GM18858 (cell line): Measurements from ENCODE around the gene C9orf85.

Experiments
- ATAC-seq: cut with Tn5 transposase; IDR thresholded peaks from one replicate; pipeline ENCODE4 v1.9.1; 2021; ENCODE audit not compliant: unreplicated experiment

The C9orf85 gene

DNA sequence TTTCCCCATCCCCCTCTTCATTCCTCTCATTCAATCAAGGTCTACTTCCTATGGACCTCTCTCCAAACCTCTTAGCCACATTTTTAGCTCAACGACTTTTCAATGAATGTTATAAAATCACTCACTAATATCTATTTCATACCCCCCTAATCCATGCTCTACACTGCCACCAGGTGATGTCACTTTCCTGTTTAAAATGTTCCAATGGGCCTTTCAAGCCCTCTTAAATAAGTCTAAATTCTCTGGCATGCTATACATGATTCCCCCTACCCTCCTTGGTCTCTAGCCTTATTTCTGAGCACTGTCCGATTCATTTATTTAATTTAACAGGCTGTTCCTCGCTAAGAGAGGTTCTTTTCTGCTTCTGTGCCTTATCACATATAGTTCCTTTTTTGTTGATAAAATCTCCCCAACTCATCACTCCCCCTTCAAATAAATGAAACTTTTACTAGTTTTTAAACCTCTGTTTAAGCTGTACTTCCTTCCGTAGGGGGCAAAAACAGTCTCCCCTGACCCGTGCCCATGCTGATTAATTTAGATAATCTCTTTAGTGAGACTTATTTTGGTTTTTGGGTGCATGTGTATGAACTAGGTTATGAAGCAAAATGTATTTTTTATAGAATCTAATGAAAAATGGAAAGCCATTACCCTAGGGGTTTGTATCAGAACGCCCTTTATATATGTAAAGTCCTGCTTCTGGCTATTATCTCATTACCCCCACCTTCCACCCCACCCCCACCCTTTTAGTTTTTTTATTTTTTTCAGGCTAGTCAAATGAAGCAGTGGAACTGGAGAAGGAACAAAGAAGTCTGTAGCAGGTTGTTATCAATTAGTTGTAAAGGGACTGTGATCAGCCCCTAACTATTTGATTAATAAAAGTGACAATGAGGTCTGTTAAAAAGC lies 9.5 kb upstream of the C9orf85 start:
- no peak for ATAC-seq

DNA sequence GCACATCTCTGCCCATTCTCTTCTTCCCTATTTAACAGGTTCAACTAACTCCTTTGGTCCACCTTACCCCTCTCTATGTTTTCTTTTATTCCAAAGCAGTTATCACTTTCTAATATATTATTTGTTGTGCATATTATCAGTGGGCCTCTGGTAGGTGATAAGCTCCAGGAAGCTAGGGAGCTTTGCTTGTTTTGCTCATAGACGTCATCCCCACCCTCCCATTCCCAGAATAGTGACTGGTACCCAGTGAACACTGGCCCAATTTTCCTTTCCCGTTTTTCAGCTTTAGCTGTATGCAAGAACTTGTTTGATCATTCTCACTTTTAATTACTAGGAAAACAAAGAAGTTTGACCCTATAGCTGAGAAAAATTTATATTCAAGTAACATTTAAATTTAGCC lies 7.4 kb upstream of the C9orf85 start:
- no peak for ATAC-seq

DNA sequence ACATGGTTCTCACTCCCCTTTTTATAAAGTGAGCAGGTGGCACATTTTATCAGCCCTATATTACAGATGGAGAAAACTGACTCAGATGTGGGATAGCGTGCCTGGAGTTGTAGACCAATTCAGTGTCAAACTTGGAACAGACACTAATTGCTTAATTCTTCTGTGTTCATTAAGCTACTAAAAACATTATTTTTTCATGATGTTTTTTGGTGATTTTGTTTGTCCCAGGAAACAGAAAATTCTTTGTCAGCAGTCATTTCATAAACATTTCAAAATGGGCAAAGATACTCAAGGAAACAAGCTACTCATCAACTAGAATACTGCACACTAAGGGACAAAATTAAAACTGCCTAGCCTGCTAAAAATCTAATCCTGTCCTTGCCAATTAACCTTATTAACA lies 2.6 kb upstream of the C9orf85 start:
- no peak for ATAC-seq

DNA sequence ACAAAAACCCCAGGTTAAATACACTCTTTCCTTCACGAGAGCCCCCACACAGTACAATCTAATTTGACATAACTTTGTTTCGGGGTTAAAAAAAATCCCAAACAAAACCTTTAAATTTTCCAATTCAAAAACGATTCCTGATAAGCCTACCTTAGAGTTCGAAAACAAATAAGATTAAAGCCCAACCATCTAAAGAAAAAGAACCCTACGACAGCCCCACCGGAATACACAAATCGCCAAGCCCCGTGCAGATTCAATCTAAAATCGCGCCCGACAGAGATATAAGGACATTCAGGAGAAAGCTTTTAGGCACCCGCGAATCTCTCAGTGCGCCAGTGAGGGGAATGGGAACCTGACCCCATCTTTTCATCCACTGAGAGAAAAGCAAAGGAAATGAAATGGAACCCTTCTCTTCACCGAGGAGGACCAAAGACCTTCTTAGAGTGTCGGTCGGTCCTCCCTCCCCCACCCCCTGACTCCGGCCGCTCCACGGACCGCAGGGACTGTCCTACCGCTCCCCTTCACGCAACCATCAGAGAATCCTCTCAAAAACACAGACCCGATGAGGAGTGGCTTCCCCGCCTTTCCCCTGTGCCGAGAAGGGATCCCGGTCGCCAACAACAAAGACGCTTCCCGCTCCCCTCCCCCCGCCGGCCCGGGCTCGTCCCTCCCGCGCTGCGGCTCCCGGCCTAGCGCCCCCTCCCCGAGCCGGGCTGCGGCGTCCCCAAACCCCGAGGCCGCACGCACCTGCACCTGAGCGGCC lies 1.4 kb upstream of the C9orf85 start:
- ATAC-seq = peak; percentile 0

DNA sequence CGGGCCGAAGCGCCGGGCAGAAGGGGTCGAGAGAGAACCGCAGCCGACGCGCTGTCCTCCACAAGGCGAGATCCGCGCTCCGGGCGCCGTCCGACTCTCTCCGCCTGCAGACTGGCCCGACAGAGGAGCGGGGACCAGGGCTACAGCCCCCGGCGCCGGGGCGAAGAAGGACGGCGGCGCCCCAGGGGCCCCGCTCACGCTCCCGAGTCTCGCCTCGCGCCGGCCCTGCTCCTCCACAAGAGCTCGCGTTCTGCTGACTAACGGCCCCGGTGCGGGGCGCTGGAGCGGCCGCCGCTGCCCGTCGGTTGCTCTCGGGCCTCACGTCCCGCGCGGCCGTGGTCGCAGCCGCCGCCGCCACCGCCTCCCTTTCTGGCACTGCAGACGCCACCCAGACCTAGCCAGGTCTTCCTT lies 784 bp upstream of the C9orf85 start:
- peak; percentile 2 for ATAC-seq

DNA sequence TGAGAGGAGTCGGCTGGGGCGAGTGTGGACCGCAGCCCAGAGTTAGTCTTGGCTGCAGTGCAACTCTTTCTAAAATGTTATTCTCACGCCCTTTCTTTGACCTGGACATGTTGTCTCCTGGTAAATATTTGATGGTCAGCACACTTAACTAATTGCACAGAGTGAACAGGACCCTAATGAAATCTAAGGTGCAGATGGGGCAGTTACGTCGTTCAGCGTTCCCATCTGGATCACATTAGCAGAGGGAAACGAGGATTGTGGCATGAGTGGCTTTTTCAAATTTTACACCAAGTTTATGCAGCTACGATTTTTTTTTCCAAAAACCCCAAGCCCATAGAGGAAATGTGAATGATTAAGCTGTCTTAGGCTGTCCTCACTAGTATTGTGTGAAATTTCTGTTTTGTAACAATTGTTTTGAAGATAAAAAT lies 483 bp downstream of the C9orf85 start:
- ATAC-seq = no peak

DNA sequence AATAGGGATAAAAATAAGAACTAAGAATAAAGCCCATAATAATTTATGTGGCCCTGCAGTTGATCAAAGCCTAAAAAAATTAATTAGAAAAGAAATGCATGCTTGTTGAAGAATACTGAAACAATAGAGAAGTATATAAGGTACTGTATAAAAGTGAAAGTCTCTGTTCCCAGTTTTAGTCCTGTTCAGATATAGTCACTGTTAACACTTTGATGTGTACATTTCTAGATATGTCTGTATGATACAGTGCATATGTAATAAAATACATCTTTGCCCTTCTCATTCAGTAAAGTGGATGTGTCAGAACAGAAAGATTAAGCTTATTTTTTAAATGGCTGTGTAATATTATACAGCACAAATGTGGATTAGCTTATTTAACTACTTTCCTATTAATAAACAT lies 4.1 kb downstream of the C9orf85 start:
- ATAC-seq = no peak

DNA sequence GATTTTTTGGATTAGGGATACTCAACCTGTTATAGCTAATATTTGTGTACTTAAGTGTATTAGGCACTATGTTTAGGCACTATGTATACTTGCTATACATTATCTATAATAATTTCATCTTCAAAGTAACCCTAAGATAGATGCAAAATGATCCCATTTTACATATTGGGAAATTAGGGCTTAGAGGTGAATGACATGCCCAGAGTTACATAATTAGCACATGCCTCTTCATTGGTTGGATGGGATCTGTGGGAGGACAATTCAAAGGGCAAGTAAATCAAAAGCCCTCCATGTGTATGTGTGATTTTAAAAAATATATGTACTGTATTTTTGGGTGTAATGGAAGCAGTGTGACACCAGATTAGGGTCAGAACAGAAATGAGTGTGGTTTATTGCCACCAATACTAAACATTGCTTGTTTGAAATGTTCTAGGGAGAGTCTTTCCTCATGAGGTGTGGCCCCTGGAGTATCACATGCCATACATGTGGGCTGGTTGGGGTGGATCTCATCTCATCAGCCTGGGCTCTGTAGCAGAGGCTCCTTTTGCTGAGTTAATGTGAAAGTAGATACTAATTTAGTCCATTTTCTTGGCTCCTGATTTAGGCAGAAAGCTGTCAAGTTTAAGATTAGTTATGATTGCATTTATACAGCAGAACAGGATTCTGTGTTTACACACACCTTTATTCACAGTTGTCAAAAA lies 5.5 kb downstream of the C9orf85 start:
- peak; percentile 83 for ATAC-seq

DNA sequence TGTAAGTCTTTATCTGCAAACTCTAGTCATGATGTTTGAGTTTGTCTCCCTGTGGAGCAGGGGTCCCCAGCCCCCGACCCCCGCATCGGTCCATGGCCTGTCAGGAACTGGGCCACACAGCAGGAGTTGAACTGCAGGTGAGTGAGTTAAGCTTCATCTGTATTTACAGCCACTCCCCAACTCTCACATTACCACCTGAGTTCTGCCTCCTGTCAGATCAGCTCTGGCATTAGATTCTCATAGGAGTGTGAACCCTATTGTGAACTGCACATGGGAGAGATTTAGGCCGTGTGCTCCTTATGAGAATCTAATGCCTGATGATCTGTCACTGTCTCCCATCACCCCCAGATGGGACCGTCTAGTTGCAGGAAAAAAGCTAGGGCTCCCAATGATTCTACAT lies 7.0 kb downstream of the C9orf85 start:
- no peak for ATAC-seq

DNA sequence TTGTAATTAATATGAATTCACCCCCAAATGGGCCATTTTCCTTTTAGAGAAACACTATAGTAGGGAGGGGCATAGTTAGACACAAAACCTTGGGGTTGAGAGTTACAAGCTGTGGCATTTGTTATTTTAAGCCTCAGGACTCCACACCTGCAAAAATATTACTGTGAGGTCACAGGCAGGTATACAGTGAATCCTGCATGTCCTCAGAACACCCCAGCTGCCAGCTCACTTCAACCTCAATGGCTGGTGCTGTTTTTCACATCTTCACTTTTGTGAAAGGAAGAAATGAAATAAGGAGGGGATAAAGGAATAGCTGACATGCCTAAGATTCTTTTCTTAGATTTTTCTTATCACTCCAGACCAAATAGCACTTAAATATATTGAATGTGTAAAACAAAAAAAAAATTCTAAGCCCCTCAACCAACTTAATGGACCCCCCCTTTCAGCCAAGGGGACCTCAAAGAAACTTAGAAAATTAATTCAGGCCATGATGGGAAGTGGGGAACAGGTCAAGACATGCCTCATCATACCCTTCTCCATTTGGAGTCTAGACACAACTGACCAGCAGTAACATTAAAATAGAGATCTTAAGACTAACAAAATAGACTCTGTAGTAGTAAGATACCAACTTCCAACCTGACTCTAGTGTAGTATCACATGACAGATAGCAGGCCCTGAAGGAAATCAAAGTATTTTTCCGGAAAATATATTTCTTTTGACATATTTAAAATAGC lies 9.2 kb downstream of the C9orf85 start:
- ATAC-seq = no peak

DNA sequence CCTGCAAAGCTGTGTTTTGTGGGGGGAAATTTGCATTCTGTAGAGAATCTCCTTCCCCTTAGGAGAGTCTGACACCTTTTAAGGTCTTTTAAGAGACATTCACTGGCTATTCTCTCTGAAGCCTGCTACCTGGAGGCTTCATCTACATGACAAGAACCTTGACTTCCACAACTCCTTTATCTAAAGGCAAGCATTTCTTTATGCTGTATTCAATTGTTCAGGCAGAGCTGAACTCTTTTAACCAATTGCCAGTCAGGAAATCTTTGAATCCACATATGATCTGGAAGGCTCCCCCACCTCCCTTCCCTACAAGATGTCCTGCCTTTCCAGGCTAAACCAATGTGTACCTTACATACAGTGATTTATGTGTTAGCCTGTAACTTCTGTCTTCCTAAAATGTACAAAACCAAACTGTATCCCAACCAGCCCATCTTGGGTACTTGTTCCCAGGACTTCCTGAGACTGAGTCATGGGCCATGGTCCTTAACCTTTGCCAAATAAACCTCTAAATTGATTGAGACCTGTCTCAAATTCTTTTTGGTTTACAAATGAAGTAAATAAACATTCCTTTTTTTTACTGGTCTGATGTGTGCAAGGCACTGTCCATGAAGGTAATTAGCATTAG lies 9.9 kb downstream of the C9orf85 start:
- ATAC-seq = no peak

DNA sequence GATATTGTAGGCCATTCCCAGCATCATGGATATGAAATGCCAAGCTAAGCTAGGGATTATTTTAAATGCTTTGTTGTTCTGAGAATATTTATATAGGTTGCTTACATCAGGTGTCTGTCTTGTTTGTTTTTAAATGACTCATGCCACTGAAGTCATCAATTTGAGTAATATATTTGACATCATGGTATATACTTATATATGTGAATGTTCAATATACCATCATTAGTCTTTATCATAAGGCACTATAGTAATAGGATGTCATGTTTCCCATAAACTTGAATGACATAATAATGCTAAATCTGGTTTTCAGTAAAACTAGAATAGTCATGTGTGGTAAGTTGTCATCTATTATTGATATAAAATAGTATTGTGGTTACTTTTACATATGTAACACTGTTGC lies 13.1 kb downstream of the C9orf85 start:
- no peak for ATAC-seq

DNA sequence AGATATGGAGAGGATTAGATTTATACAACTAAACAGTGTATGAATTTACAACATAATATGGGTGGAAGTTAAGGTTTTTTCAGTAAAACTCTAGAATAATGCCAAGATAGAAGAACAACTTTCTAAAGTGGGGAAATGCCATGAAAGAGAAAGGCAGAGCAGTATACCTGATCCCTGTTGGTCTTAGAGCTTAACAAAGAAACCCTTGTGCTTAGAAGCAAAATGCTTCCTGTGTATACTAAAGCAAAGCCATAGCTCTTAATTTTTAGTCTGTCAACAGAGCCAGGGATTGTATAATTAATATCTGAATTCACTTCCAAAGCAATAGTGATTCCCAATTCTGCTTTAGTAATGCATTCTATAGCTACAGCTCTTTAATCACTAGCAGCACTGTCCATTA lies 14.4 kb downstream of the C9orf85 start:
- ATAC-seq = no peak

DNA sequence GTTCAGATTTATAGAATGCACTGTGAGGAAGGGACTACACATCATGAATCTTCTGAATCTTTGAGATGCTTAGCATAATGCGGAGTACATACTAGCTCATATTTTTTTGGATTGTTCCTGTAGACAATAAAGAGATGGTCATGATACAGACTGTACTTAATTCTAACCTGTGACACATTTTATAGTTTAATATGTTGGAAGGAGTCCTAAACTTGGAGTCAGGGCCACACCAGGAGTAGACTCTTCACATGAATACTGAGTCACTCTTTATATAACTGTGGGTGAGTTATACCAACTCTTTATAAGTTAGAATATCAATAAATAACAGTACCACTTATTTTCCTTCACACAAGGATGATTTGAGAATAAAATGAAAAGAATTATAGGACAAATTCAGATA lies 16.9 kb downstream of the C9orf85 start:
- ATAC-seq = no peak

DNA sequence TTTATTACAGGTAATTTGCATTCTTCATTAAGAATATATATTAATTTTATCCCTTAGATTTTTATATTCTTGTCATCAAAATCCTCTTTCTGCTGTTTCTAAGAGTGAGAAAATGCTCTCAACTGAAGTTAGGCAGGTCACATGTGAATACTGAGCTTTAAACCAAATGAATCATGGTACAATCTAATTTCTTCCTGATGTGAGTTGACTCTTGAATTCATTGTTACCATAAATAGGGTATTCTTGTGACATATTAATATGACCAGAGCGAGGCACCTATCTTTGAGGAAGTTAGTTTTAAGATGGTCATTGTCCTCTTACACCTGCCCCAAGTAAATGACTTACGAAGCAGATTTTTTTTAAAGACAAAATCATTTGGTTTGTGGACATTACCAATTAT lies 17.4 kb downstream of the C9orf85 start:
- ATAC-seq = no peak

DNA sequence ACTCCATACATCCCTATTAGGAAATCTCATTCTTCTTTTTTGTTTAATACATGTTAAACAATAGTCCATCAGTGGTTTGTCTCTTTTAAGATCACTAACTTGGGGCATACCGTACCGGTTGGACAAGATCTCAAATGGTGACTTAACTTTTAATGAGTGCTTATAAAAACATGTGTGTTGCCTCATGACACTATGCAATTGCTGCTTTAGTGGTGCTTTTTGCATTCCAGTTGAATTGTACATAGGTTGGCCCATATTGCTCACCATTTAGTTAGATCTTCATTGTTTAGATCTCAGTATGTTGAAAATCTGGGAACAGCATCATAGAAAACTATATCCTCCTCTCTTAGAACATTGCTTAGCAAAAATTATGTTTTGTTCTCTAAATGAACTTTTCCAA lies 17.8 kb downstream of the C9orf85 start:
- ATAC-seq = no peak

DNA sequence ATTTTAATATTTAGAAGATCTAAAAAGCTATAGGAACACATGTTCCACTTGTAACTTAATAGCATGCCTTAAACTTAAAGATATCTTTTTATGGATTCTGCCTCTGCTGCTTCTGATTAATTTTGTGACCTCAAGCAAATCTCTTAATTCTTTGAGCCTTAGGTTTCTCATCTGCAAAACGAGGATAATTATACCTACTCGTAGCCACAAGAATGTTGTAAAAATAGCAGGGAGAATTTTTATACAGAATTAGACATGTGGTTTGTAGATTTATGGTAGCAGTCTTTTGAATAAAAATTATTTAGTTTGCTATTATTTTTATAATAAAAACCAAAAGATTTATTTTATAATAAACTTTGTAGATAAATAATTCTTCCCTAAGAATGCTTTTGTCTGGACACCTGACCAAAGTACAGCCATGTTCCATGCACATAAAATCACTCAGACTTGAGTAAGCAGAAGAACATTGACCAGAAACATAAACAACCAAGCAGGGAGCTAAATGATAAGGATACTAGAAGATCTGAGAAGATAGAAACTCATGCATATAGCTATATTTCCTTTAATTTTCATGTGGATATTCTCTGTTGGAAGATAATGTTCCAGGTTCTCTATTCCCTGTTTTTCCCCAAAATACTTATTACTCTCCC lies 18.5 kb downstream of the C9orf85 start:
- no peak for ATAC-seq

DNA sequence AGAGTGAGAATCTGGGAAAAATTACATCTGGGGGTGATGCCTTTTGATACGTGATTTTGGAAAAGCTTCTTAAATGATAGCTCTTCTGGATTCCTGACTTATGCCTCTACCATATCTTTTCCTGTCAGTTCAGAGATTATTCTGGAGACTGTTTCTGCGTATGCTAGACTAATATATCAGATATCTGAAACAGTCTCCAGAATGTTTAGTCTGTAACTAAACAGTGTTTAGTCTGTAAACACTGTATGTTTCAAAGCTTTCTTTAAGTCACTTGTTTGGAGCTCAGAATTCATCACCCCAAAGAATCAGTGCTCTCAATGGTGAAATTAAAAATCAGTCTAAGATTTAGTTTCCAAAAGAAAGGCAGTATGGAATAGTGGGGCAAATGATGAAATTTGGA lies 19.7 kb downstream of the C9orf85 start:
- ATAC-seq = no peak

DNA sequence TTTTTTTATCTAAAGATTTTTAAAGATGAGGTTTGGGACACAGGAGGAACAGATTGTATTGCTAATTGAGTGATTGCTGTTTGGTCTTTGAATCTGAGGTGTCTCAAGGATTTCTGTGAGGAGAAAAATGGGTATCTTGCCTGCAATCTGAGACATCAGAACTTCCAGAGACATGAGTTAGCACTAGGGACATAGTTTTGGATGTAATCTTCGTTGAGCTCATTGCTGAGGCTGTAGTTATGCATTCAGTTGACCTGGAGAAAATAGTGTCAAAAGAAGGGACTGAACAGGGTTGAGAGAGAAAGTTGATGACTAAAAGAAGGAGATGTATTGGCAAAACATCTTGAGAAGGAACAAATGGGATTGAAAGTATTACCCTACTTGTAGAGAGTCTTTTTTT lies 24.6 kb downstream of the C9orf85 start:
- ATAC-seq = no peak

DNA sequence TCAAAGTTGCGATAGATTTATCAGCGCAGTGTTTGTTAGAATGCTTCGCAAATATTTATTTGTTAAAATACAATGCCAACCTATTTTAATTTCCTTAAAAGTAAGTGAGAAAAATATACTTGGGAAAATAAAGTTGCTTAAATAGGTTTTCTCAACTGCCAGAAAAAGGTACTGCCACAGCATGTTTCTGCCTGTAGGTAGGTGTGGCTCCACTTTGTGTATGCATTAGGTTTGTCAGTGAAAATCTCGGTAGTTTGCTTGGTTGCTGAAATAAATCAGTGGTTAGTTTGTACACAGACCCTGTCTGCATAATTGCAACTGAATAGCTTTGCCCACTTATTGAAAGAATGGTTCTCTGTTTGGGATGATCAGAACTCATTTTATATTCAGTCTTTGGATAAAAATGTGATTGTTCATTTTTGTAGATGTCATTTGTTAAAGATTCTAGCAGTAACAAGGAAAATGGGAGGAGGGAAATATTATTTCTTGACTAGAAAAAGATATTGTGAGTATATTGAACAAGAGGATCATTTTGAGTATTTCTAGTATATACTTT lies 25.7 kb downstream of the C9orf85 start:
- no peak for ATAC-seq
